Kidney (tissue), 14 donors: Measurements from ENCODE around the gene CDCA7L. TPM values are rescaled to one million over a fixed set of nuclear protein-coding genes. Genes with fewer than 3 reads are reported as not detected.

ENCODE experiments used
- DNase-seq, 5 donors: peaks; one replicate each; pipeline ENCODE4 v3.0.0-alpha.2; 2013 to 2020
- FAIRE-seq: peaks from 2 replicates; lab custom pipeline; 2012; peaks lifted over from hg19 to GRCh38; lab: Jason Lieb, UNC
- H3K27ac ChIP-seq, 2 donors: one replicate each; pipeline ENCODE4 v1.7.0; 2013; ENCODE audit warnings: low read depth in 2 of 2, low read length in 2 of 2, inconsistent platforms in 1 of 2
- H3K27me3 ChIP-seq: one replicate; pipeline ENCODE4 v1.7.1; 2013; ENCODE audit warnings: low read length, inconsistent platforms; ENCODE audit not compliant: control insufficient read depth, insufficient read depth
- H3K36me3 ChIP-seq, 3 donors: one replicate each; pipeline versions ENCODE4 v1.7.0 to v1.7.1; 2013; ENCODE audit warnings: low read length in 3 of 3, control low read depth in 1 of 3, inconsistent platforms in 1 of 3; ENCODE audit not compliant: insufficient read depth in 3 of 3, control insufficient read depth in 2 of 3
- H3K4me1 ChIP-seq, 3 donors: one replicate each; pipeline versions ENCODE4 v1.7.0 to v1.7.1; 2013; ENCODE audit warnings: low read length in 3 of 3, inconsistent platforms in 1 of 3, low read depth in 1 of 3; ENCODE audit not compliant: control insufficient read depth in 2 of 3, insufficient read depth in 2 of 3
- H3K4me3 ChIP-seq, 3 donors: one replicate each; pipeline versions ENCODE4 v1.7.0 to v1.8.1; 2013; ENCODE audit warnings: low read length in 3 of 3, control low read depth in 1 of 3, inconsistent platforms in 1 of 3
- H3K9ac ChIP-seq, 3 donors: one replicate each; pipeline versions ENCODE4 v1.7.0 to v1.7.1; 2013; ENCODE audit warnings: low read length in 3 of 3, control low read depth in 1 of 3, inconsistent platforms in 1 of 3
- H3K9me3 ChIP-seq, 3 donors: one replicate each; pipeline versions ENCODE4 v1.7.0 to v1.7.1; 2013; ENCODE audit warnings: low read length in 3 of 3, control low read depth in 1 of 3, inconsistent platforms in 1 of 3; ENCODE audit not compliant: control insufficient read depth in 2 of 3, insufficient read depth in 1 of 3
- CTCF ChIP-seq: IDR thresholded peaks from 3 replicates; pipeline ENCODE4 v1.5.1; 2012; ENCODE audit warnings: mild to moderate bottlenecking, moderate library complexity, borderline replicate concordance; ENCODE audit not compliant: insufficient read depth; ENCODE audit errors: extremely low read depth
- intact Hi-C: fragments of 100-400 bp; cut with DNase I; formaldehyde crosslinking; loops from one replicate; pipeline ENCODE4 v1.11.1; 2022
- polyA plus RNA-seq: library from polyadenylated mRNA; stranded (reverse); fragments of 350-450 nt; fragmentation: Illumina TruSeq; extraction: RNeasy Lipid Tissue Mini Kit (QIAGEN cat#74804); gene quantifications from one replicate; pipeline ENCODE4 v1.2.3, GENCODE V29; 2014; ENCODE audit warnings: low read depth, low replicate concordance; ENCODE audit not compliant: insufficient read depth
- total RNA-seq: library from RNA; stranded (reverse); fragmentation: NEBNext Ultra II Directional; extraction: Animal tissue kit (Norgen Biotek cat#: 25700); gene quantifications from one replicate; pipeline ENCODE4 v1.2.1, GENCODE V29; 2021
- donor health status: control.
- donor health status: control.
- donor health status: control.
- donor health status: control.
- donor health status: control.
- donor health status: DM: yes; HTN: yes; CAD: no.
- donor health status: Normal renal cell carcinoma (clear cell type).

Gene CDCA7L
- total and polyA plus RNA-seq, 2 donors from 2014 or later: 2.3 to 10.1 TPM

GRCh38 chr7:21893401-21893800, 52.3 kb downstream of the CDCA7L start:
- H3K9me3 ChIP-seq: no peaks in the 10 kb centered on the region
- no peak overlapping the region for H3K27ac ChIP-seq
- no peak overlapping the region for H3K9ac ChIP-seq
- H3K36me3 ChIP-seq: no peaks in the 10 kb centered on the region
- H3K4me3 ChIP-seq: no peak overlapping the region
- TF ChIP-seq CTCF: no peak
- no peak for FAIRE-seq
- no peak for DNase-seq
- no peaks in the 10 kb centered on the region for H3K4me1 ChIP-seq
- intact Hi-C loops: no loop called here
- H3K27me3 ChIP-seq: no peaks in the 10 kb centered on the region

- TF ChIP-seq CTCF: no peak
- no peaks in the 10 kb centered on the region for H3K36me3 ChIP-seq
- DNase-seq (peak in 2 of 5 donors; percentile 79 to 87), FAIRE-seq (no peak)
- H3K9ac ChIP-seq: no peak overlapping the region
- H3K4me1 ChIP-seq: no peaks in the 10 kb centered on the region
- H3K27ac ChIP-seq: no peak overlapping the region
- no peaks in the 10 kb centered on the region for H3K9me3 ChIP-seq
- H3K4me3 ChIP-seq: no peak overlapping the region
- intact Hi-C loops: no loop called here
- no peaks in the 10 kb centered on the region for H3K27me3 ChIP-seq
Measured at GRCh38 chr7:21891291-21891690, 54.4 kb downstream of the CDCA7L start.

DNA sequence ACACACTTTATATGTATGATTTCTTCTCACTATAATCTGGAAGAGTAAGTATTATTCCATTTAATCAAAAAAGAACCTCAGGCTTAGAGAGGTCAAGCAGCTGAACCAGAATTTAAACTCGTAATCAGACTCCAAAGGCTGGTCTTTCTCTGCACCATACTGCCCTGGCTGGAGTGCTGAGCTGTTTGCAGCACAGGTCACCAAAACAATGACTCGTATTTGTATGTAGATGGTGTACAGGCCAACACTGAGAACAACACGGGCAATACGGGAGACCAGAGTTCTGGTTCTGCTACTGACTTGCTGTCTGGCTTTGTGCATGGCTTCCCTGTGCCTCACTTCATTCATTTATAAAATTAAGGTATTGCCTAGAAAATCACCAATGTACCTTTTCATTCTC, 57.9 kb downstream of the CDCA7L start:
- H3K36me3 ChIP-seq: no peaks in the 10 kb centered on the region
- H3K4me3 ChIP-seq: no peak overlapping the region
- intact Hi-C loops: no loop called here
- no peaks in the 10 kb centered on the region for H3K4me1 ChIP-seq
- H3K9me3 ChIP-seq: no peaks in the 10 kb centered on the region
- TF ChIP-seq CTCF: no peak
- DNase-seq (no peak), FAIRE-seq (no peak)
- no peak overlapping the region for H3K27ac ChIP-seq
- no peaks in the 10 kb centered on the region for H3K27me3 ChIP-seq
- H3K9ac ChIP-seq: no peak overlapping the region

DNA sequence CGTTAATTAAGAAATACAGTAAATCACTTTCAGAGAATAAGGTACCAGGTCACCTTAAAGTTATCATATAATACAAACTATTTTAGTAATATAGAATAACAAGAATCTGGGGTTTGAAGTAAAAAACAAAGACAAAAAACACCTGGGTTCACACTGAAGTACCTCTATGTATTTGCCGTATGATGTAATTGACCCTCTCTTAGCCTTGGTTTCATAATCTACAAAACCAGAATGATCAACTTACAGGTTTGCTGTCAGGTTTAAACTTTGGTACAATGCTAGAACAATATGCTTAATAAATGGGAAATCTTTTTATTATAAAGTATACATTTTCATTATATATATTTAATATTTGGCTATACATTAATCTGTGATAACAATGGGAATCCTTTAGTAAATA, 58.3 kb downstream of the CDCA7L start:
- Histone ChIP-seq H3K9me3 (no peaks in the 10 kb centered on the region), H3K9ac (no peak overlapping the region), H3K27me3 (no peaks in the 10 kb centered on the region), H3K4me3 (no peak overlapping the region), H3K27ac (no peak overlapping the region), H3K4me1 (no peaks in the 10 kb centered on the region), H3K36me3 (no peaks in the 10 kb centered on the region)
- TF ChIP-seq CTCF: no peak
- FAIRE-seq (no peak), DNase-seq (no peak)
- intact Hi-C loops: no loop called here
